Stomach (tissue), 9 donors: Measurements from ENCODE around the gene FAM20B. TPM values are rescaled to one million over a fixed set of nuclear protein-coding genes. Genes with fewer than 3 reads are reported as not detected.

Source experiments
- DNase-seq, 2 donors: peaks; one replicate each; pipeline versions ENCODE4 v3.0.0 to v3.0.0-alpha.2; 2013 to 2019
- H3K27ac ChIP-seq, 5 donors: fragments of 200-600 bp in 4 of 5; sonication (generic) in 4 of 5; one replicate each; pipeline ENCODE4 v1.5.1; 2013 to 2019; ENCODE audit warnings: mild to moderate bottlenecking in 1 of 5, moderate library complexity in 1 of 5
- H3K27me3 ChIP-seq, 3 donors: fragments of 200-600 bp; sonication (generic); one replicate each; pipeline ENCODE4 v1.5.1; 2017 to 2019; ENCODE audit warnings: mixed run types in 1 of 3
- H3K36me3 ChIP-seq, 4 donors: fragments of 200-600 bp; sonication (generic); 1 replicate in 3 of 4; 2 replicates in 1 of 4; pipeline ENCODE4 v1.5.1; 2016 to 2019
- H3K4me1 ChIP-seq, 4 donors: fragments of 200-600 bp; sonication (generic); one replicate each; pipeline ENCODE4 v1.5.1; 2016 to 2019
- H3K4me3 ChIP-seq, 4 donors: fragments of 200-600 bp; sonication (generic) in 3 of 4; one replicate each; pipeline ENCODE4 v1.5.1; 2016 to 2019; ENCODE audit warnings: mild to moderate bottlenecking in 1 of 4
- H3K9me3 ChIP-seq, 4 donors: fragments of 200-600 bp; sonication (generic); one replicate each; pipeline ENCODE4 v1.5.1; 2016 to 2019
- CTCF ChIP-seq, 7 experiments: fragments of 450-650 bp in 4 of 7; fragments of 200-600 bp in 3 of 7; sonication (generic) in 3 of 7; IDR thresholded peaks; one replicate each; pipeline ENCODE4 v1.5.1; 2016 to 2019; ENCODE audit warnings: antibody characterized with exemption in 7 of 7, control low read depth in 2 of 7, mild to moderate bottlenecking in 1 of 7
- EP300 ChIP-seq: sonication (generic); formaldehyde crosslinking; IDR thresholded peaks from one replicate; pipeline ENCODE4 v1.6.1; 2017; ENCODE audit warnings: antibody characterized with exemption
- POLR2A ChIP-seq, 4 donors: fragments of 450-650 bp; IDR thresholded peaks; one replicate each; pipeline ENCODE4 v1.6.1; 2016; ENCODE audit warnings: antibody characterized with exemption in 4 of 4, control low read depth in 2 of 4, mild to moderate bottlenecking in 1 of 4, moderate library complexity in 1 of 4
- POLR2AphosphoS5 ChIP-seq, 3 donors: sonication (generic); formaldehyde crosslinking; IDR thresholded peaks; one replicate each; pipeline ENCODE4 v1.6.1; 2016; ENCODE audit warnings: antibody characterized with exemption in 3 of 3
- WGBS, 5 donors: extraction: QIAGEN DNeasy Blood & Tissue Kit in 3 of 5; methylation state at CpG; one replicate each; pipeline versions ENCODE4 v1.1.5 to v1.1.7; 2013 to 2018; 5-methylcytosine and 5-hydroxymethylcytosine counted together
- intact Hi-C: fragments of 100-400 bp; cut with DNase I; formaldehyde crosslinking; loops from one replicate; pipeline ENCODE4 v1.15.1; 2023; ENCODE audit warnings: low total_unique reads
- polyA plus RNA-seq, 3 donors: library from polyadenylated mRNA; stranded (reverse); fragments of 200-250 nt; gene quantifications; one replicate each; pipeline ENCODE4 v1.2.3, GENCODE V29; 2013
- total RNA-seq, 5 donors: library from RNA; depleted of rRNA; stranded (reverse); fragments of >200 nt; gene quantifications; one replicate each; pipeline versions ENCODE4 v1.1.0 to v1.2.3, GENCODE V29; 2014 to 2016
- donor health status: healthy with polysubstance abuse.
- donor health status: Bipolar disorder and iron deficiency.
- donor health status: healthy.

The FAM20B gene
- total and polyA plus RNA-seq, 8 donors = 8.1 to 43.3 (median 18.5) TPM

GRCh38 chr1:179091691-179092165 lies 66.0 kb downstream of the FAM20B start:
- 41 to 62% (median 47%) methylated on average over 5 of the region's 5 CpGs for WGBS, 5 donors
- no peaks in the 10 kb centered on the region for H3K9me3 ChIP-seq
- peaks cover 8 to 39% (median 20%) of the 10 kb centered on the region in 4 donors for H3K4me1 ChIP-seq
- peak; percentile 38 to 39 for DNase-seq
- TF ChIP-seq POLR2AphosphoS5 (IDR thresholded peaks at IDR 0.05) = peak in 2 of 3 donors; percentile 7 to 10
- no peak for TF ChIP-seq POLR2A (IDR thresholded peaks at IDR 0.05)
- TF ChIP-seq CTCF (IDR thresholded peaks at IDR 0.05) = no peak
- no peak for TF ChIP-seq EP300
- peaks cover 28 to 99% (median 93%) of the 10 kb centered on the region in 4 donors for H3K36me3 ChIP-seq
- no peak overlapping the region for H3K4me3 ChIP-seq
- peak overlapping the region in 3 of 5 donors; percentile 2 to 57 (median 51) for H3K27ac ChIP-seq
- H3K27me3 ChIP-seq = no peaks in the 10 kb centered on the region
- intact Hi-C loops = no loop called here

- WGBS, 5 donors = 84 to 92% (median 87%) methylated on average over 9 of the region's 9 CpGs
- peaks cover 33 to 100% (median 96%) of the 10 kb centered on the region in 4 donors for H3K36me3 ChIP-seq
- intact Hi-C loops = no loop called here
Observed at GRCh38 chr1:179092896-179093461, 67.3 kb downstream of the FAM20B start.

GRCh38 chr1:179094818-179095217 lies 69.1 kb downstream of the FAM20B start:
- Histone ChIP-seq H3K27me3 (no peaks in the 10 kb centered on the region), H3K4me1 (peaks cover 8 to 24% (median 16%) of the 10 kb centered on the region in 4 donors), H3K4me3 (no peak overlapping the region), H3K9me3 (no peaks in the 10 kb centered on the region), H3K27ac (peak overlapping the region in 2 of 5 donors; percentile 5 to 17), H3K36me3 (peaks cover 36 to 91% (median 84%) of the 10 kb centered on the region in 4 donors)
- intact Hi-C loops = no loop called here
- DNase-seq = peak; percentile 54 to 59
- no peak for TF ChIP-seq POLR2A (IDR thresholded peaks at IDR 0.05)
- TF ChIP-seq EP300 = no peak
- no peak for TF ChIP-seq POLR2AphosphoS5 (IDR thresholded peaks at IDR 0.05)
- TF ChIP-seq CTCF (IDR thresholded peaks at IDR 0.05) = no peak
- 33 to 83% (median 53%) methylated on average over 5 of the region's 5 CpGs for WGBS, 5 donors

More at GRCh38 chr1:179092896-179093461, 67.3 kb downstream of the FAM20B start:
- peaks cover 8 to 34% (median 18%) of the 10 kb centered on the region in 4 donors for H3K4me1 ChIP-seq
- H3K27me3 ChIP-seq = no peaks in the 10 kb centered on the region
- H3K4me3 ChIP-seq = no peak overlapping the region
- H3K27ac ChIP-seq = no peak overlapping the region
- peak in 1 of 2 donors; percentile 0 for DNase-seq
- no peaks in the 10 kb centered on the region for H3K9me3 ChIP-seq
- no peak for TF ChIP-seq POLR2A (IDR thresholded peaks at IDR 0.05)
- no peak for TF ChIP-seq EP300
- TF ChIP-seq POLR2AphosphoS5 (IDR thresholded peaks at IDR 0.05) = no peak
- TF ChIP-seq CTCF (IDR thresholded peaks at IDR 0.05) = no peak

DNA sequence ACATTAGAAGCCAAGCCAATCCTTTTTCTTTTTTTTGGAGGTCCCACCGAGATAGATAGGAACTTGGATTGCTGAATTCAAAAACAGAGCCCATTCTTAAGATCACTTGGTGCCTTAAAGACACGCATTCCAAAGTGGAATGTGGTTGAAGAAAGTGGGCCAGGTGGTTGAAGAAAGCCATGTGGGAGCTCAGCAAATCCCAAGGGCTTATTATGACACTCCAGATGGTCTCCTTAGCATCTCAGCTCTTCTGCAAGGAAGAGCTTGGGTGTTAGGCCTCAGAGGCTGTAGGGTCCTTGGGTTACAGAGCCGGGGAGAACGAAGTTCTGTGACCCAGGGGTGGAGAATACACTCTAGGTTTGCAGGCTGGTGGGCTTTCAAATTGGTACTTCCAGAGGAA lies 69.7 kb downstream of the FAM20B start:
- TF ChIP-seq EP300 (no peak), CTCF (IDR thresholded peaks at IDR 0.05) (no peak)
- no peaks in the 10 kb centered on the region for H3K9me3 ChIP-seq
- H3K36me3 ChIP-seq = peaks cover 36 to 90% (median 78%) of the 10 kb centered on the region in 4 donors
- WGBS, 5 donors = 82 to 94% (median 89%) methylated on average over 4 of the region's 4 CpGs
- H3K4me3 ChIP-seq = no peak overlapping the region
- H3K27me3 ChIP-seq = no peaks in the 10 kb centered on the region
- DNase-seq = no peak
- intact Hi-C loops = no loop called here
- H3K4me1 ChIP-seq = peaks cover 8 to 24% (median 13%) of the 10 kb centered on the region in 4 donors
- peak overlapping the region in 1 of 5 donors; percentile 17 for H3K27ac ChIP-seq
